Gastroesophageal sphincter (tissue), 2 donors: Measurements from ENCODE around the gene SPATA31A3.
"Not testable (repeated sequence)": the region's sequence is repeated elsewhere in the genome, so short reads cannot be mapped to it uniquely, and the experiment has no call there.

ENCODE experiments used
- EP300 ChIP-seq: sonication (generic); formaldehyde crosslinking; IDR thresholded peaks from one replicate; pipeline ENCODE4 v1.6.1; 2017; ENCODE audit warnings: antibody characterized with exemption, mild to moderate bottlenecking
- POLR2AphosphoS5 ChIP-seq: sonication (generic); formaldehyde crosslinking; IDR thresholded peaks from one replicate; pipeline ENCODE4 v1.6.1; 2017; ENCODE audit warnings: antibody characterized with exemption

- not testable (repeated sequence) for TF ChIP-seq EP300, POLR2AphosphoS5
Measured at GRCh38 chr9:66937662-66938061, 54.7 kb downstream of the SPATA31A3 start.
